Measurements from ENCODE around the gene CUTA.
"Not testable (repeated sequence)": the region's sequence is repeated elsewhere in the genome, so short reads cannot be mapped to it uniquely, and the experiment has no call there.

CUTA gene

DNA sequence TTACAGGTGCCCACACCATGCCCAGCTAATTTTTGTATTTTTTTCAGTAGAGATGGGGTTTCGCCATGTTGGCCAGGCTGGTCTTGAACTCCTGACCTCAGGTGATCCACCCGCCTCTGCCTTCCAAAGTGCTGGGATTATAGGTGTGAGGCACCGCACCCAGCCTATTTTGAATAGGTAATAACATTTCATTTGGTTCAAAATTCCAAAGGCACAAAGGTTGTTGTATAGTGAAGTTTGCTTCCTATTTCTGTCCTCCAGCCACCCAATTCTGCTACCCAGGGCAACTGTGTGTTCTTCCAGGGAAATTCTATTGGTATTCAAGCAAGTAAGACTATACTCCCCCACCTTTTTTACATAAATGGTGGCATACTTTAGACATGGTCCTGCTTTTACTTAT lies 19.3 kb downstream of the CUTA start:
- not testable (repeated sequence) for DNase-seq

DNA sequence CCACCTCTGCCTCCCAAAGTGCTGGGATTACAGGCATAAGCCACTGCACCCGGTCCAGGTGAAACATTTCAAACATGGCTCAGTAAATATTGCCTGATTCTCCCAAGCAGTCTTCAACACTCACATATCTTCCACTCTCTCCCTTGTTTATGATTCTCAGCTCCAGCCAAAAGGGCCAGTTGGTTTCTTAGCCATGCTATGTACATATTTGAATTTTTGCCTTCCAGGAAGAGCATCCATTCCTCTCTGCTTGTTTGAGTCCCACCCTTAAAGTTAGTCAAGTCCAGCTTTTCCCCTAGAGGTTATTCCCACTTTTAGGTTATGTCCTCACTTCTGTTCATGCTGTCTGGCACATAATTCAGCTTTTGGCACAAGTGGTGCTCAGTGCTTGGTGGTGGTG lies 20.4 kb downstream of the CUTA start:
- DNase-seq: no peak

DNA sequence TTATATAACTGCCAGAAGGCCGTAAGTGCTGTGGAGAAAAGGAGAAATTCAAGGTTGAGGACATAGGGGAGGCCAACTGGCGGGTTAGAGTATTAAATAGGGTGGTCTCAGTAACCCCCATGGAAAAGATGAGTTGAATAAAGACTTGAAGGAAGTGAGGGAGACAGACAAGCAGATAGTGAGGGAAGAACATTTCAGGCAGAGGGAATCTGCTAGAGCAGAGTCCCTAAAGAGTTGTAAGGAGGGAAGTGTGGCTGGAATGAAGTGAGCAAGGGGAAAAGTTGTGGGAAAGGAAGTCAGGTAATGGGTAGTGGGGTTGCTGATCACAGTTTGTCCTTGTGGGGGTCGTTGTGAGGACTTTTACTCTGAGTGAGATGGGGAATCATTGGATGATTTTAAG lies 24.9 kb downstream of the CUTA start:
- no peak for DNase-seq

DNA sequence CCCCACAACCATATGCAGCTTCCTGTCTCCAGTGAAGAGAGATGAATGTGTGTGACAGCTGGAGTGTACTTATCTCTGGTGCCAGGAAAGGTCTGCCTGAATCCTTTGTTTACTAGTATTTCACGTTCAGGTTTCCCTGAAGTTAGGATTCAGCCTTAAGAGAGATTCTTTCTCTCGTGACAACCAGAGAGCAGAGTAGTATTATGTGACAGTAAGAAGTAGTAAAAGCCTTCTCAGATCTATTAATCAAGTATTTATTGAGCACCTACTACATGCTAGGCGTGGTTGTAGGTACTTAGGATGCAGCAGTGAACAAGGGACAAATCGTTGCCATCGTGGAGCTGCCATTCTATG lies 25.3 kb downstream of the CUTA start:
- no peak for DNase-seq

DNA sequence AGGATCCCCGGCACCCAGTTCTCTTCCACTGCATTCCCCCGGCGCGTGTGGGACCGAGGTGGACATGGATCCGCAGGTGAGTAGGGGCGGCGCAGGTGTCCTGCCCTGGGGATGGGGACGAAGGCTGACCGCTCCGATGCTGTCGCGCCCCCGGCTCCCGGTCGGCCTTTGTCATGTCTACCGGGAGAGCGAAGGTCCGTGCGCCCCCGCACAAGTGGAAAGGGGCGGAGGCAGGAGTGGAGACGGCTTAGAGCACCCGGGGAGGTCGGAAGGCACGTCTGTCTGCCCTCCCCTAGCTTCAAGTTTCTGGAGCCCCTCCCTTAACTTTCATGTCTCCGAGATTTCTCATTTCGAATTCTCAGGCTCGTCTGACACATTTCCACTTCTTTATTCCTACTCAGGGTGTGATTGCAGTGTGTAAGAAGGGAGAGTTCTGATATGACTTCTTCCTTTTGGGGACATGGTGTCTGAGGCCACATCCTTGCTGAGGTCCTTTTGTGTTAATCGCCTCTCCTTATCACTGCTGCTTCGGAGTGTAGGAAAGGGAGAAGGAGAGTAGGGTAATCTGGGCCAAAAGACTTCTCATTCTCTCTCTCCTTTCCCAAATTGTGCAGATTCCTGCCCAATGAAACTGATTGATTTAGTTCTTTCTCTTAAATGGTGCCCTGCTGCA lies 25.8 kb downstream of the CUTA start:
- DNase-seq: no peak

DNA sequence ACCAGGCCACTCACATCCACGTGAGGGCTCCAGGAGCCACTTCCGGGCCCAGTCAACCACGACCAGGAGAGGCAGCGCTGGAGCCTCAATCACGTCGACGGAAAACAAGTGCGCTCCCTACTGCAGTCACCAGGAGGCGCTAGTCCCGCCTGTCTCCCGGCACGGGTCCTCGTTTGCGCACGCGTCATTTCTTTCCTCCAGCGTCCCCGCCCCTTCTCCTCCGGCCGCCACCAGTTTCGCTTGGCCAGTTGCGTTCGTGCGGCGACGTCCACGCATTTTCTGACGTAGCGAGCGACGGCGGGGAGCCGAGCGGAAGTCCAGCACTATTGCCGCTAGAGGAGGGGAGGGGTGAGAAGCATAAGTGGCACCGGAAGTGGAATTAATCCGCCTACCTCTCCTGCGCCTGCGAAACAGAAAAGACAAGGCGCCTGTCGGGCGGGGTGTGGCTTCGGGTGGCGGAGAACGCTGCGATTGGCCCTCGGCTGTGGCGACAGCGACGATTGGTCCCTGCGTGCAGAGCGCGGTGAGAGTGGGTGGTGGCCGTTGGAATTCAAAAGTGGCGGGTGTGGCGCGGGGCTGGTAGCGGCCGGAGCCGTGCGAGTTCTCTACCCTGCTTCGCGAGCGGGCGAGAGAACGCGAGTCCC lies 26.5 kb downstream of the CUTA start, which contains the start of gene KIFC1:
Gene KIFC1, plus strand, starts transcription at position 546 of the 644 bp plus-strand sequence. CDS start 163 bp downstream, outside the sequence.
- DNase-seq: peak; percentile 100

DNA sequence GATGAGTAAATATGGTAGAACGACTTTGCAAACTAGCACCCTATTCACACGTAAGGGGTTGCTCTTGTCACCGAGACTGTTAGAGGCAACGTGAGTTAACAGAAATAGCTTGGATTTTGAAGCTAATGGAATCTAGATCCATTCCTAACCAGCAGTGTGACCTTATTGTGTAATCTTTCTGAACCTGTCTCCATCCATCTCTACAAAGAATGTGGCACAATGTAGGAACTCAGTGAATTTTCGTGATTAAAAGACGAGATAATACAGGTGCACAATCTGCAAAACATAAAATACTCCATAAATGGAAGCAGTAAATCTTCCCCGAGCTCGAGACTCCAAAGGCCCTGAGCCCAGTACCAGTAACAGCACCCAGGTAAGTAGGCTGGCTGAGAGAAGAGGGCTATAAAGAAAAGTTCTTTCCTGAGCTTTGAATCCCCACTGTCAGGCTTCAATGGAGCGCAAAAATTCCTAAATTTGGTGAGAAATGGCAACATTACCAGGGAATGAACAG lies 27.1 kb downstream of the CUTA start:
- no peak for DNase-seq

DNA sequence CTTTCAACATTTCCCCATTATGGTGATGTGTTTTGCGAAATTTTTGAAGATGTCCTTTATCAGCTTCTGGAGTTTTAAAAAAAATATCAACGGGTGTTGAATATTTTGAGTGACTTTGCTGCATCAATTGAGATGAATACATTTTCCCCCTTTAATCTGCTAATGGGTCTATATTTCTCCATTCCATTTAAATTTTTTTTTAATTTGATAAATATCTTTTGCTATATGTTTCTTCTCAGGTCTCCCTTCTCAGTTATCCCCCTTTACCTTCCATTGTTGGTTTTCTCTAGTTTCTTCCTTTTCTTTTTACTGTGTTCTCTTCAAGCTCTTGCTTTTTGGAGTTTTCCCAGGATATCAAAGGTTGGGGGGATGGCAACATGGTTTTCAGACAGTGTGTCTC lies 27.7 kb downstream of the CUTA start:
- no peak for DNase-seq

DNA sequence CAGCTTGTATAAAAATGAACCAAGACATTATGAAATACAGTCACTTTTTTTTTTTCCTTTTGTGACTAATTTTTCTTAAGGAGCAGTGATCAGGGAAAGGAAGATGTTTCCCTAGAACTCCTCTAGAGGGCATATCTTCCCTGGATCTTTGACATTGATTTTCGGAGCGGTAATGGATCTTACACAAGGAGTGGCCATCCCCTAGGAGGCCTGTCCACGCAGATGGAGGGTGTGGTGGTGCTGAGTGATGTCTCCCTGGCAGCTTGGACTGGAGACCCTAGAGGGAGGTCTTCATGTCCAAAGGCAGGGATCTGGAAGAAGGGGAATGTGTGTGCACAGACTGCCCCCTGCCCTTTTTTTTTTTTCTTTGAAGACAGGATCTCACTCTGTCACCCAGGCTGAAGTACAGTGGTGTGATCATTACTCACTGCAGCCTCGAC lies 33.3 kb downstream of the CUTA start:
- DNase-seq: no peak

DNA sequence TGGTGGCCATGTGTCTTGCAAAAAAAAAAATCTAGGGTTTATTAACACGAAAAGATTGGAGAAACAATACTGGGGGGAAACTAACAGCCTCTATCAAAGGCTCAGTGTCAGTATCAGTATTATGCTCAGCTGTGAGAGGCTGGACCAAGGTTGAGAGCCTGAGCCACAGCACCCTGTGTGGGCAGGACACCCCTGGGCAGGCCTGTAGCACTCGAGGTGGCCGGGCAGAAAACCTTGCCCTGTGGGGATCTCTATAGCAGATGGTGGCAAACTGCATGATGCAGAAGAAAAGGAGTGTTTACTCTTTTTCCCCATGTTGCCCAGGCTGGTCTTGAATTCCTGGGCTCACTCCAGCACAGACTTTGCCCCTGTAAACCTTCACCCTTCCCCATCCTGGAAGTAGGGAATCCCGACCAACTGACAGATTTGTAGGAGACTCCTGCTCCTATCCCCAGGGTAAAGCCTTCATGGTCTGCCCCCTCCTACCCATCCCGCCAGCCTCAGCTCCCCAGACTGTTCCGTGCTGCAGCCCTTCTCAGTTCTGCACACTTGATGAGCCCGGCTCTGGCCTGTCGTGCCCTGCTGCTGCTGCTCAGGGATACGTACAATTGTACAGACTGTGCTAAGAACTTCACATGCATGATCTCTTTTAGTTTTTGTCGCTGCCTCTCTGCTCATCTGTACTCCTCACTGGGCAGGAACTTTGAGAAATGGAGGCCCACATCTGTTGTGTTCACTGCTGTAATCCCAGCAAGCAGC lies 34.3 kb downstream of the CUTA start:
- no peak for DNase-seq

DNA sequence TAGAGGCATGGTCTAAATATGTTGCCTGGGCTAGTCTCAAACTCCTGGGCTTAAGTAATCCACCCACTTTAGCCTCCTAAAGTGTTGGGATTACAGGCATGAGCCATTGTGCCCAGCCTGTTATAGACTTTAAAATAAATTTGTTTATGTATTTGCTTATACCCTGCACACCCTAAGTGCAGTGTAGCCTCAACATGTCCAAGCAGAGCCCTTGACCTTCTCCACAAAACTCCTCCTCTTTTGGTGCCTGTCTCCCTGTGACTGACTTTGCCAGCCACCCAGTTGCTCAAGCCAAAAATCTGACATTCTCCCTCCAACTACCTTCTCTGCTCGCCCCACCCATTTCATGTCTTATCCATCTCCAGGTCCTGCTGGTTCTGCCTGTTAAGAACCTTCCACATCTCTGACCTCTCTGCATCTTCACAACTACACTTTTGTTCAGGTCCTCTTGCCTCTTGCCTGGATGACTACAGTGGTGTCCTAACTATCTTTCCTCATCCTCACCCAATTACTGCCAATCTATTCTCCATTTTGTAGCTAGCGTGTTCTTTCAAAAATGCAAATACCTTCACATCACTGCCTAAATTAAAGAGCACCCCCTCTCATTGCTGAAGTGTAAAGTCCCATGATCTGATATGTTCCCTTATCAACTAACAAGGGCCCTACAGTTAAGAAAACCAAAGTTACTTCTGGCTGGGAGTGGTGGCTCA lies 37.5 kb downstream of the CUTA start:
- no peak for DNase-seq

DNA sequence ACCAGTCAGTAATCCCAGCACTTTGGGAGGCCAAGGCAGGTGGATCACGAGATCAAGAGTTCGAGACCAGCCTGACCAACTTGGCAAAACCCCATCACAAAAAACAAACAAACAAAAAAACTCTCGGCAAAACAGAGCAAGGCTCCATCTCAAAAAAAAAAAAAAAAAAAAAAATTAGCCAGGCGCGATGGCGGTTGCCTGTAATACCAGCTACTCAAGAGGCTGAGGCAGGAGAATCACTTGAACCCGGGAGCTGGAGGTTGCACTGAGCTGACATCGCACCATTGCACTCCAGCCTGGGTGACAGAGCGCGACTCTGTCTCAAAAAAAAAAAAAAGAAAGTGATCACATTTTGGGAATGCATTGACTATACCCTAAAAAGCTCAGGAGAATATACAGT lies 38.7 kb downstream of the CUTA start:
- DNase-seq: not testable (repeated sequence)

DNA sequence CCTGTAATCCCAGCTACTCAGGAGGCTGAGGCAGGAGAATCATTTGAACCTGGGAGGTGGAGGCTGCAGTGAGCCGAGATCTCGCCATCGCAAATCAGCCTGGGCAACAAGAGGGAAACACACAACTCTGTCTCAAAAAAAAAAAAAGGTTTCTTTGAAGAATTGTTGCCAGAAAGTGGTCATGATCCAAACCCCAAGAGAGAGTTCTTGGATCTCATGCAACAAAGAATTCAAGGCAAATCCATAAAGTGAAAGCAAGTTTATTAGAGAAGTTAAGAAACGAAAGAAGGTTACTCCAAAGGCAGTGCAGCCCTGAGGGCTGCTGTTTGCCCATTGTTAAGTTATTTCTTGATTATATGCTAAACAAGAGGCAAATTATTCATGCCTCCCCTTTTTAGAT lies 40.7 kb downstream of the CUTA start:
- DNase-seq: no peak

DNA sequence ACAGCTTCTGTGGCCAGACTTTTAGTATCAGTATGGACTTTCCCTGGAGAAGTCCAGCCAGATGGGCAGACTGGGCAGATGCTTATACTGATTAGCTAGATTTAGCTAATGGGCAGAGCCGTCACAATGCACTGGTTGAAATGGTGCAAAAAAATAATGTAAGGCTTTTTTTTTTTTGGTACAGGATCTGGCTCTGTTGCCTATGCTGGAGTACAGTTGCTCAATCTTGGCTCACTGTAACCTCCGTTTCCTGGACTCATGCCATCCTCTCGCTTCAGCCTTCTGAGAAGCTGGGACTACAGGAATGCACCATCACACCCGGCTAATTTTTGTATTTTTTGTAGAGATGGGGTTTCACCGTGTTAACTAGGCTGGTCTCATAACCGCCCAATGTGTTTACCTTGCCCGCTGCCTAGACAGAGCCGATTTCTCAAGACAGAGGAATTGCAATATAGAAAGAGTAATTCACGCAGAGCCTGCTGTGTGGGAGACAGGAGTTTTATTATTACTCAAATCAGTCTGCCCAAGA lies 42.7 kb downstream of the CUTA start:
- DNase-seq: peak; percentile 87

DNA sequence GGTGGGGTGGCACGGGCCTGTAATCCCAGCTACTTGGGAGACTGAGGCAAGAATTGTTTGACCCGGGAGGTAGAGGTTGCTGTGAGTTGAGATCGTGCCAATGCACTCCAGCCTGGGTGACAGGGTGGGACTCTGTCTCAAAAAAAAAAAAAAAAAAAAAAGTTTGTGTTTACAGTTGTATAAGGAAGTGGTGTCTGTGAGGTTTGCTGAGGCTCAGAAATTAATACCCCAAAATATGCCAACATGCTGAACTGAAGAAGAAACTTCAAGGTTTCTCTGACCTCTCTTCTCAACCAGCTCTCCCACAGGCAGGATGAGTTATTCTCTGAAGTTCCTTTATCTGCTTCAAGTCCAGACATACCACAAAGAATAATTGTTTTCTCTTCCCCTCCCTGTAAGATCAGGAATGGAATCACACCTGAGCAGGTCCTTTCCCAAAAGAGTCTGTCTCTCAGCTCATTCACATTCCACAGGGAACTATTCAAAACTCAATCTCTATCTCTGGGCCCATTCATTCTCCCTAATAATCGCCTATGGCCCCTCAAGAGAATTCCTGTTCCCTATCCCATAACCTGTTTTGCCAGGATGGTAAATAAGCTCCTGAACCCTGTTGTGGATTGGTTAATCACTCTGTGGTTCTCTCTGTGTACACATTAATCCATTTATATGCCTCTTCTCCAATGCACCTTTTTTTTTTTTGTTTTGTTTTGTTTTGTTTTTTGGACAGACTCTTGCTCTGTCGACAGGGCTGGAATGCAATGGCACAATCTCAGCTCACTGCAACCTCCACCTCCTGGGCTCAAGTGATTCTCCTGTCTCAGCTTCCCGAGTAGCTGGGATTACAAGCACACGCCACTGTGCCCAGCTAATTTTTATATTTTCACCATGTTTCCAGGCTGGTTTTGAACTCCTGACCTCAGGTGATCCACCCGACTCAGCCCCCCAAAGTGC lies 43.7 kb downstream of the CUTA start:
- DNase-seq: no peak

DNA sequence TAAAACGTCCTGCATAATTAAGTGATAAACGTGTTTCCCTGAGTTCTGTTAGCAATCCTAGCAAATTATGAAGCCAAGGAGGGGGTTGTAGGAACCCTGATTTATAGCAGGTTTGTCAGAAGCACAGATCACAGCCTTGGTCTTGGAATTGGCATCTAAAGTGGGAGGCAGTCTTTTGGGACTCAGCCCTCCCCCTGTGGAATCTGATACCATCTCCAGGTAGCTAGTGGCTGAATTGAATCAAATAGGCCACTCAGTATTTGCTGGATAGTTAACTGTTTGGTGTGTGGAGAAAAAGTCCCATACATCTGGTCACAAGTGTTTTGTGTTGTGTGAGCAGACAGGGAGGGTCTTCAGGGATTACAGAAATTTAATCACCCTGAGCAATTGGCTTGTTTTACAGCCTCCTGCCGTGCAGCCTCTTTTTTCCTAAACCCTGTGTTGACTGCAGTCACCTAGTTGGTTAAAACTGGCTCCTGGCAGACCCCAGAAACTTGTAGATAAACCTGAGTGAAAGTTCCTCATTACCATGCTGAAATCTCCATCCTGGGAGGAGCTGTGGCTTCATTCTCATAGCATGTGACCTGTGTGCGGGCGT lies 45.3 kb downstream of the CUTA start:
- DNase-seq: no peak

DNA sequence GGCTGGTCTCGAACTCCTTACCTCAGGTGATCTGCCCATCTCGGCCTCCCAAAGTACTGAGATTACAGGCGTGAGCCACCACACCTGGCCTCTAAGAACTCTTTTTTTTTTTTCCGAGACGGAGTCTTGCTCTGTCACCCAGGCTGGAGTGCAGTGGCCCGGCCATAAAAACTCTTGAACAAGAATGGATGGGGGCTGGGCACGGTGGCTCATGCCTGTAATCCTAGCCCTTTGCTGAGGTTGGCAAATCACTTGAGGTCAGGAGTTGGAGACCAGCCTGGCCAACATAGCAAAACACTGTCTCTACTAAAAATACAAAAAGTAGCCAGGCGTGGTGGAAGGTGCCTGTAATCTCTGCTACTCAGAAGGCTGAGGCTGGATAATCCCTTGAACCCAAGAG lies 46.0 kb downstream of the CUTA start:
- DNase-seq: not testable (repeated sequence)

DNA sequence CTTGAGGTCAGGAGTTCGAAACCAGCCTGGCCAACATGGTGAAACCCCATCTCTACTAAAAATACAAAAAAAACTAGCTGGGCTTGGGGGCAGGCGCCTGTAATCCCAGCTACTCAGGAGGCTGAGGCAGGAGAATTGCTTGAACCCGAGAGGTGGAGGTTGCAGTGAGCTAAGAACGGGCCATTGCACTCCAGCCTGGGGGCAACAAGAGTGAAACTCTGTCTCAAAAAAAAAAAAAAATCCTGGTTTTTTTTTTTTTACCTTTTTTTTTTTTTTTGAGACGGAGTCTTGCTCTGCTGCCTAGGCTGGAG lies 50.2 kb downstream of the CUTA start:
- not testable (repeated sequence) for DNase-seq

DNA sequence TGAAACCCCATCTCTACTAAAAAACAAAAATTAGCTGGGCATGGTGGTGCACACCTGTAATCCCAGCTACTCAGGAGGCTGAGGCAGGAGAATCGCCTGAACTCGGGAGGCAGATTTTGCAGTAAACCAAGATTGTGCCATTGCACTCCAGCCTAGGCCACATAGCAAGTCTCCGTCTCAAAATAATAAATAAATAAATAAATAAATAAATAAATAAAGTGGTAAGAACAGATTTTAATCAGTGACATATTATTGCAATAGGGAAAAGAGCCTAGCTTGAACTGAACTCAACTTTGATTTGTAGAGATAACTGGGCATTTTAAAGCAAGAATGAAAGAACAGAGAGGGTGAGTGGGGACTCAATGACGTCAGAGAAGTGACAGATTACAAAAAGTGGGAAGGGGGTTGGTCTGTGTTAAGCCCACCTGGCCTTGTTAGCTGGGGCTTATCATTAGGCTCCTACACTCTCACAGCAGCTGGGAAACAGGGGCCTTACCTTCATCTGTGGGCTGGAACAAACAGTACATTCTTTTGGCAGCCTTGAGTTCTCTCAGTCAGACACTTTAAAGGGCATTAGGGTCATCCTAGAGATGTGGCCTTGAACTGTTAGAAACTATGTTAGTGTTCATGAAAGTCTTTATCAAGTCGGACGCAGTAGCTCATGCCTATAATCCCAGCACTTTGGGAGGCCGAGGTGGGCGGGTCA lies 50.7 kb downstream of the CUTA start:
- no peak for DNase-seq
